IPS-NIHi11 (cell line): ENCODE results near the gene LEFTY2.
"Not testable (repeated sequence)": the region's sequence is repeated elsewhere in the genome, so short reads cannot be mapped to it uniquely, and the experiment has no call there.

Source experiments
- DNase-seq: peaks from one replicate; pipeline ENCODE4 v3.0.0; 2012; ENCODE audit warnings: mixed read lengths, low spot score

LEFTY2 gene

GRCh38 chr1:225929462-225929861, 11.6 kb downstream of the LEFTY2 start:
- not testable (repeated sequence) for DNase-seq

- no peak for DNase-seq
Observed at GRCh38 chr1:225928186-225929175, 12.5 kb downstream of the LEFTY2 start.

- no peak for DNase-seq
Observed at GRCh38 chr1:225926551-225927113, 14.4 kb downstream of the LEFTY2 start.

DNA sequence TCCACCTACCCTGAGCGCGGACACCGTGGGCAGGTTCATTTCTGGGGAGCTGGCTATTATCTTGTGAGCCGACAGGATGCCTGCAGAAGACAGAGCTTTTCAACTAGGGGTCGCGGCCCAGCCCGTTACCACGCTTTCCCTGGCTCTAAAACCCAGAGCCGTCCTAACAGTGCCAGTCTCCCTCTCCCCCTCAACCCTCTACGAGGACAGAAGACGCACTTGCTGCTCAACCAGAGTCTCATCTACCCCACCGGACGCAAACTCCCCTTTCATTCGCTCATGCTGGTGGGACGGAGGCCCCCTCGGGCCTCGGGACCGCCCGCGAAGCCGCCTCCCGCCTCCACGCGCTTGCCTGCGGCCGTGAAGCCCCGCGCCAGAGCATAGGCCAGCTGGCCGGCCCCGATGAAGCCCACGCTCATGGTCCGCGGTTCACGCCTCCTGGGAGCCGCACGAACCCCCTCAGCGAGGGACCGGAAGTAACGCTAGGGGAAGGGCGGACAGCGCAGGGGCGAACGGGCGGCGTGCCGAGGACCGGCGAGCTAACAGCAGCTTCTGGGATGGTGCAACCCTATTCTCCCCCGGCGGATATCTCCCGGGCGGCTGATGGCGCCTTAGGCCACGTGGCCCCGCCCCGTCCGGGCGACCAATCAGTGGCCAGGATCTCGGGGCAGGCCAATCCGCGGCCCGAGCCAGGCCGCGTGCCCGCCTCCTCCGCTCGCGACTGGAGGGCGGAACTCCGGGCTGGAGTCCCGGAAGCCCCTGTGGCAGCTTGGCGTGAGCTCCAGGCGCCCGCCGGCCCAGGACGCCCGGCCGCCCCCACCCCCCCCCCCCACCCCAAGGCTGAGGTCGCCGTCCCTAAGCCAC, 17.1 kb downstream of the LEFTY2 start, which contains the start of gene PYCR2:
PYCR2 (minus strand) TSS at position 559 of the 864 bp plus-strand sequence; CDS start at position 419, 140 bp downstream.
- DNase-seq: peak; percentile 100

- no peak for DNase-seq
Observed at GRCh38 chr1:225923381-225923691, 17.7 kb downstream of the LEFTY2 start.

- DNase-seq: no peak
Observed at GRCh38 chr1:225921734-225922709, 19.0 kb downstream of the LEFTY2 start.

GRCh38 chr1:225919906-225920305, 21.1 kb downstream of the LEFTY2 start:
- DNase-seq: no peak

- DNase-seq: no peak
Observed at GRCh38 chr1:225918280-225918679, 22.7 kb downstream of the LEFTY2 start.

- DNase-seq: no peak
Observed at GRCh38 chr1:225917536-225917935, 23.5 kb downstream of the LEFTY2 start.

- no peak for DNase-seq
Observed at GRCh38 chr1:225917101-225917500, 23.9 kb downstream of the LEFTY2 start.

DNA sequence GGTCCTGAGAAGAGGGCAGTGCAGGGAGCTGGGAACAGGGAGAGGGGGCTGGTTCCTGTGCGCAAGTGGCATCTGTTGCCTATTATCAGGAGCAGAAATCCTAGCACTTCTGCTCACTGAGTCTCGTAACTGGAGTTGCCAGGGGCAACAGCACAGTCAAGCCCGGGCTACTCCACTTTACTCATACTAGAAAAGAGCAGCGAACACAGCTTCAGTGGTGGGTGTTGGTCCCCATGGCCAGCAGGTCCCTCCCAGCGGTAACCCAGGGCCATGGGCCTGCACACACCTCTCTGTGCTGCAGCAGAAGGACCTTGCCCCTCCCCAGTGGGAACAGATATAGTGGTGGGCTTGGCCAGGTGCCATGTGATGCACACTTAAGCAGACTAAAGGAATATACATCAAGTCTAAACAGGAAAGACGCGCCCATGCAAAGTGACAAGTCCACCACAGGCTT, 25.5 kb downstream of the LEFTY2 start:
- DNase-seq: no peak

DNA sequence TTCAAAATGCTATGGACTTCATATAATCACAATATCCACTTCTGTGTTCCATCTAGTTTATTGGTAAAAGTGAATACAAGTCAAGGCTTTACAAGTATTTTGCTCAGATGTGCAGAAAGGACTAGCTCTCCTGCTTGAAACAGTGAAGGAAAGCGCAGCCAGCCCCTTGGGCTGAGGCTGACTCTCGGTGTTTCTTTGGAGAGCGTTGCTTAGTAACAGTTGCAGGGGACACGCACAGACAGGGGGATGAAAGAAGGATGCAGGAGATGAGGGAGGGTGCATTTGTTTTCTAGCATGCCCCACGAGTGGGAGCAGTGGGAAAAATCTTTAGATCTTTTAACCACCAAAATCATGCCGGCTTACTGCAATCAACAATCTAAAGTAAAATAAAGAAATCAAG, 26.1 kb downstream of the LEFTY2 start:
- DNase-seq: no peak

- DNase-seq: no peak
Observed at GRCh38 chr1:225914391-225914790, 26.6 kb downstream of the LEFTY2 start.

GRCh38 chr1:225911191-225912130, 29.6 kb downstream of the LEFTY2 start:
- DNase-seq: peak; percentile 91

- DNase-seq: no peak
Observed at GRCh38 chr1:225909477-225909876, 31.5 kb downstream of the LEFTY2 start.

GRCh38 chr1:225908773-225909172, 32.2 kb downstream of the LEFTY2 start:
- no peak for DNase-seq

DNA sequence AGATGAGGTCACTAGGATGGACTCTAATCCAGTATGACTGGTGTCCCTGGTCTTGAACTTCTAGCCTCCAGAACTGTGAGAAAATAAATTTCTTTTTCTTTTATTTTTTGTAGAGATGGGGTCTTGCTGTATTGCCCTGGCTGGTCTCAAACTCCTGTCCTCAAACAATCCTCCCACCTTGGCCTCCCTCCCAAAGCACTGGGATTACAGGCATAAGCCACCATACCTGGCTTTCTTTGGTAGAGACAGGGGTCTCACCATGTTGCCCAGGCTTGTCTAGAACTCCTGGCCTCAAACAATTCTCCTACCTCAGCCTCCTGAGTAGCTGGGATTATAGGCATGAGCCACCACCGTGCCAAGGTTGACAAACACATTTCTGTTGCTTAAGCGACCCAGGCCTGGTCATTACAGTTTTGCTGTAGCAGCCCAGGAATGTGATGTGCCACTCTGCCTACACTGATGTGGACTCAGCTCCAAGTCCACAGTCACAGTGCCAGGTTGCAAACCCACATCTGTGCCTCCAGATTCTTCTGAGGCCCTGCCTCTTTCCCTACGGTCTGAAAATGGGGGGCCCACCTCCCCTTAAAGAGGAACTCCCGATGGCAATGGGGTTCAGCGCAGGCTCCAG, 32.9 kb downstream of the LEFTY2 start:
- no peak for DNase-seq

GRCh38 chr1:225907341-225907740, 33.7 kb downstream of the LEFTY2 start:
- DNase-seq: no peak

GRCh38 chr1:225906467-225906866, 34.6 kb downstream of the LEFTY2 start:
- DNase-seq: no peak
